HG02798 (cell line): ENCODE data around the gene FMO2.

Experiments
- ATAC-seq: cut with Tn5 transposase; IDR thresholded peaks from one replicate; pipeline ENCODE4 v1.9.1; 2021; ENCODE audit warnings: mild to moderate bottlenecking; ENCODE audit not compliant: unreplicated experiment, poor library complexity

The FMO2 gene

DNA sequence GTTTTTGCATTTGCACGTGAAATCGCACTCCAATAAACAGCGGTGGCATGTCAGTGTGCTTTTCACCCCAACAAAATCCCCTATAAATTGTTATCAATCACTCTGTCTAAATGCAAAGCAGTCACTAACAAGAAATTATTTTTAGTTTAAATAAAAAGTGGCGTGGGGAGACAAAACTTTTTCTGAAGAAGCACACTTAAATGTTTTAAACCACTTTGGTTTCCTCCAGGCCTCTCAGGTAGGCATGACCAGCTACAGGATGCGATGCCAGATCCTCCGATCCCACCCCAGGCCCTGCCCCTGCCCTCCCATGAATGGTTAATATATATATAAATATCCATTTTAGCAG, 66.8 kb downstream of the FMO2 start:
- ATAC-seq = no peak

DNA sequence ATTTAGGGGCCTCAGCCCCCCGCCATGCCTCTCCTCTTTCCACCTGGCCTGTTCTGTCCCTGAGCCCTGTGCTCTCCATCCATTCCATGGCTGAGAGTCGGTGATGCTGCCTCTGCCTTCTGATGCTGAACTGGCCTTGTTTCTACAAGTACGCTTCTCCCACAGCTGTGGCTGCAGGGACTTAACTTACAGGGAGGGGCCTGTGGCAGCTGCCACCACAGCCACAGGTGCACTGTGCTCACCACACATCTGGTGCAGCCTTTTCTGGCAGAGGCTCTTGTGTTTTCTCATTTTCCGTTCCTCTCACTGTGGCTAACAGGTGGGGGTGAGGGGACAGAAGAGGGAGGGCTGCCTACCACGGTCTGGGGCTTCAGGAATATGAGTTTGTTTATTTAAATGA, 67.4 kb downstream of the FMO2 start:
- peak; percentile 93 for ATAC-seq

DNA sequence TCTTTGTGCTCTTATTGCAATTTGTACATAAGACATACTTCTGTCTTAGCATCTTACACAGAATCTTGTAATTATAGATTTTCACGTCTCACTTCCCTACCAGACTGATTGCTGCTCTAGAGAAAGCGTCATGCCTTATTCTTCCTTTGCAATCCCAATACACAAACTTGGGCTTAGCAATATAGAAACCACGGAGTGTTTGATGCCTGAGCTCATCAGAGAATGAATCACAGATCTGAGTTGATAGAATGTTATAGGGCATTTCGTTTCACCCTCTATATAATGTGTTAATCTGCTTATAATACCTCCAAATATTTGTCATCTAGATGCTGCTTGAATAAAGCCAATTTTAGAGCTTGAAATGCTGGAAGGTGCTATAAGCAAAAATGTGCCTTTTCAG, 69.8 kb downstream of the FMO2 start:
- ATAC-seq = no peak

- no peak for ATAC-seq
Measured at GRCh38 chr1:171256940-171257606, 72.0 kb downstream of the FMO2 start.

DNA sequence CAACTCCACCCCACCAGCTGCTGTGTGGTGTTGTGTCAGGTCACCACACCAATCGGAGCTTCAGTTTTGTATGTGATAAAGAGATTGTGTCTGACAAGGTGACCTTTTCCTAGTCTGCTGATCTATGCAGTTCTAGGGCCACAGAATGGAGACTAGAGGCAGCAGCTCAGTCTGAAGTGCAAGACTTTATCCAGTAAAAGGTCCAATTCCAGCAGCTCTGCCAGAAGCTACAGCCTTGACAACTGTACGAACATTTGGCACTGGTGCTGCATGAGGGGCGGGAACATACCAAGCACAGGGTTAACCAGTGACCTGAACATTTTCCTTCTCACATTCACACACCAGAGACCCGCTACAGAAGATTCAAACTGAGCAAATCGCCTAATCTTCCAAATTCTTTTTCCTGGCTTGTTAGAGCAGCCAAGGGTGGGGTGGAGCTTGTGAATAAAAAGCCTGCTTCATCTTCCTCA, 72.5 kb downstream of the FMO2 start:
- no peak for ATAC-seq

DNA sequence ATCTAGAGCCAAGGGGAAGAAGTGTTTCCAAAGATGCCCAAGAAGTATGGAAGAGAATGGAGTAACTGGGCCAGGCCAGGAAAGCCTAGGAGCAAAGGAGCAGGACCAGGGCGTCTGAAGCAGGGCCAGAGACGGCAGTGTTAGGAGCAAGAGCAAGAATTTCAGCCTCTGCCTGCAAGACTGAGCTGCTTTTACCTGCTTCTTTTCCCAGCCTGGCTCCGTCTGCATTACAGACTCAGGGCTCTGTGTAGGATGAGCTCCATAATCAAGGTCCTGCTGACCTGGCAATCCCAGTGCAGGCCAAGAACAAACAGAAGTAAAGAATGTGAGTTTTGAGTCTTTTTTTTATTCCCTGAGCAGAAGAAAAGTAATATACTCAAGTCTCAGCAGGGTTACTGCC, 73.3 kb downstream of the FMO2 start:
- no peak for ATAC-seq

DNA sequence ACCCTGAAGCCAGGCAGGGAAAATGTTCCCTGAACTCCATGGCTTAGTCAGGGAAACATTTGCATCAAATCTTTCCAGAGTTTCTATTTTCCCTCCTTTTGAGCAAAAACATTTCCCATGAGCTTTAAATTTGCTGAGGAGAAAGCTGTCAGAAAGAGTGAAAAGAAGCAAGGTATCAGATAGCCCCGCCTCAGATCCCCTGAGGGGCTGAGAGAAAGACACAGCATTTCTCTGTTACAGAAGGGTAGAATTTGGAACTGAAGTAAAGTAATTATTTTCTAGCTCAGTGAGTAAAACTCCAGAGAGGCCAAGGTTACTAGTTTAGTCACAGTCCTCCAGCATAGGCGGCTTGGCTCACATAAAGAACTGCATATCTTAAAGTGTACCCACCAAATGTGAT, 73.8 kb downstream of the FMO2 start:
- ATAC-seq = no peak
